Muscle layer of colon (tissue), 2 donors: ENCODE results near the gene RYR2.
"Not testable (repeated sequence)": the region's sequence is repeated elsewhere in the genome, so short reads cannot be mapped to it uniquely, and the experiment has no call there.

Experiments used
- H3K27ac ChIP-seq: one replicate; pipeline ENCODE4 v1.7.0; 2013; ENCODE audit warnings: low read depth, mild to moderate bottlenecking, low read length, moderate library complexity
- H3K27me3 ChIP-seq, 2 donors: one replicate each; pipeline ENCODE4 v1.7.0; 2013; ENCODE audit warnings: low read length in 2 of 2, mild to moderate bottlenecking in 2 of 2; ENCODE audit not compliant: insufficient read depth in 2 of 2, control insufficient read depth in 1 of 2
- H3K36me3 ChIP-seq: one replicate; pipeline ENCODE4 v1.7.0; 2013; ENCODE audit warnings: mild to moderate bottlenecking, low read length; ENCODE audit not compliant: insufficient read depth
- H3K4me1 ChIP-seq: one replicate; pipeline ENCODE4 v1.7.0; 2013; ENCODE audit warnings: mild to moderate bottlenecking, low read length; ENCODE audit not compliant: insufficient read depth
- H3K4me3 ChIP-seq, 2 donors: one replicate each; pipeline ENCODE4 v1.7.0; 2013; ENCODE audit warnings: low read length in 2 of 2, low read depth in 1 of 2, mild to moderate bottlenecking in 1 of 2, moderate library complexity in 1 of 2
- H3K9ac ChIP-seq: one replicate; pipeline ENCODE4 v1.7.0; 2013; ENCODE audit warnings: low read length
- H3K9me3 ChIP-seq: one replicate; pipeline ENCODE4 v1.7.0; 2013; ENCODE audit warnings: mild to moderate bottlenecking, low read length
- donor health status: abdominal sarcoma.
- donor health status: Adenocarcinoma of cecum.

The RYR2 gene

DNA sequence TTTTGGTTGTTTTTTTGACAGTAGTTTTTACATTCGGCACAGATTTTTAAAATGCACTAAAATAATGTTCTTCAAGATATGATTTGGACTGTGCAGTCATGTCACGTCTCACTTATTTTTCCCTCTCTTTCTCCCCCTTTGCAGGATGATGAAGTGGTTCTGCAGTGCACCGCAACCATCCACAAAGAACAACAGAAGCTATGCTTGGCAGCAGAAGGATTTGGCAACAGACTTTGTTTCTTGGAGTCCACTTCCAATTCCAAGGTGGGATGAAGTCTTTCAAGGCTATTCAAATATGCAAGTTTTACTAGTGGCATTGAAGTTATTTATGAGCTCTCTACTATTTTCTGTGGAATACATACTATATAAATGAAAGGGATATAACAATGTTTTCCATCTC, 228.4 kb downstream of the RYR2 start:
- no peak overlapping the region for H3K9ac ChIP-seq
- no peaks in the 10 kb centered on the region for H3K36me3 ChIP-seq
- H3K27ac ChIP-seq = no peak overlapping the region
- no peaks in the 10 kb centered on the region for H3K27me3 ChIP-seq
- no peak overlapping the region for H3K4me3 ChIP-seq
- H3K4me1 ChIP-seq = peaks cover 10% of the 10 kb centered on the region
- no peaks in the 10 kb centered on the region for H3K9me3 ChIP-seq

DNA sequence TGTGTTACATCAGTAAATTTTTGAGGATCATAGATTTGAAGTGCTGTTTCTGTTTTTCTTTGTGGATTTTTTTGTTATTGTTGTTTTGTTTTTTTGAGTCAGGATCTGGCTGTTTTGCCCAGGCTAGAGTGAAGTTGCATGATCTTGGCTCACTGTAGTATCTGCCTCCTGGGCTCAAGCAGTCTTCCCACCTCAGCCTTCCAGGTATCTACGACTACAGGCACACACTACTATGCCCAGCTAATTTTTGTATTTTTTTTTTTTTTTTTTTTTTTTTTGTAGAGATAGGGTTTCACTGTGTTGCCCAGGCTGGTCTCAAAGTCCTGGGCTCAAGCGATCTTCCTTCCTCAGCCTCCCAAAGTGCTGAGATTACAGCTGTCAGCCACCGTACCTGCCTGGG, 236.0 kb downstream of the RYR2 start:
- H3K36me3 ChIP-seq, H3K9ac ChIP-seq, H3K27ac ChIP-seq, H3K4me1 ChIP-seq, H3K27me3 ChIP-seq, H3K9me3 ChIP-seq, H3K4me3 ChIP-seq: not testable (repeated sequence)

DNA sequence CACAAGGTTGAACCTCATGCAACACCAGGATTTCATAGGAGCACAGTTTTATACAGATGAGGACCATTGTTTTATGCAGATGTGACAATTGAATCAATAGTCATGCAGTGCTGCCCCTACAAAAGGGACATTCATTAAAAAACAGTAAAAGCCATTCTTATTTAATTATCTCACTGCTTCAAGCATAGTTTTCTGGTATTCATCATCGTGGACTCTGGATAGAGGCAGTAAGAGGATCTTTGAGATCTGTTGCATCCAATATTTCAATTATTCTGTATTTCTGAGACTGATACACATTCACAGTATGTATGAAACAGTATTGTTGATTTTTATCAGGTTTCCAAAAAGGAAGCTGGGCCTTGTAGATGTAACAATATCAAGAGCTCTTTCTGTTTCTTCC, 237.6 kb downstream of the RYR2 start:
- H3K4me1 ChIP-seq = no peaks in the 10 kb centered on the region
- no peak overlapping the region for H3K9ac ChIP-seq
- no peak overlapping the region for H3K4me3 ChIP-seq
- H3K9me3 ChIP-seq = no peaks in the 10 kb centered on the region
- no peak overlapping the region for H3K27ac ChIP-seq
- H3K27me3 ChIP-seq = no peaks in the 10 kb centered on the region
- H3K36me3 ChIP-seq = no peaks in the 10 kb centered on the region

DNA sequence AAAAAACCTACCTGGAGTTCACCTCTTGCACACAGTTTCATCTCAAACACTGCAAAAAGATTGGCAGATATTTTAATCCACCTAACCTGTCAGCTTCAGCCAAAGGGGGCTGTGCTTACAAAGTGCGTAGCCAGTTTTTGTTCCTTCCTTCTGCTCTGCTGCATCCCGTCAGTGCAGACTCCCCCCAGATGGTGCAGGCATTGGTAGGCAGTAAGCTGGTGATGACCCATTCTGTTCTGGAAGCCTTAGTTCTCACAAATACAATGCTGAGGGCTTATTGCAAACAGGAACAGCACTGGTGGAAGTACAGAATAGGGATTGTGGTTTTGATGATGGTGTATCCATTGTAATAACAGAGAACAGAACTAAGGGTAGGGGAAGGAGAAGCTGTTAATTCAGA, 239.5 kb downstream of the RYR2 start:
- H3K9ac ChIP-seq = no peak overlapping the region
- no peaks in the 10 kb centered on the region for H3K36me3 ChIP-seq
- no peaks in the 10 kb centered on the region for H3K9me3 ChIP-seq
- no peaks in the 10 kb centered on the region for H3K27me3 ChIP-seq
- H3K4me3 ChIP-seq = no peak overlapping the region
- no peaks in the 10 kb centered on the region for H3K4me1 ChIP-seq
- no peak overlapping the region for H3K27ac ChIP-seq

DNA sequence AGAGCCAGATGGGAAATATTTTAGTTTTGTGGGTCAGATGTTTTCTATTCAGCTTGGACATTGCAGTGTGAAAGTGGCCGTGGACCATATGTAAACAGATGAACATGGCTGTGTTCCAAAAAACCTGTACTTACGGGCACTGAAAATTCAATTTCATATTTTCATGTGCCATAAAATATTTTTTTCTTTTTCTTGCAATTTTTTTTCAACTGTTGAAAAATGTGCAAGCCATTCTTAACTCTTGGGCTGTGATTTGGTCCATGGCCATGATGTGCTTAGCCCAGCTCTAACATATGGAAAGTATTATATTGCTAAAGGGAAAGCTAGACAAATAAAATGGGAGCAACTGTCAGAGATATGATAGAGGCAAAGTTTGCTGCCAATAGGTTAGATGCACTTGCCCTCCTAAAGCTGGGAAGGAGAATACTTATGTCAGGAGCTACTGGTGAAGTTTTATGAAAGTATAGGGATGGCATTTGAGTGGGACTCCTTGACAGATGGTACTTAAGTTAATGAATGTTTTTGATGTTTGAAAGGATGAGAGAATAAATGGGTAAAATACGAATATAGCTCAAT, 240.3 kb downstream of the RYR2 start:
- H3K27me3 ChIP-seq = no peaks in the 10 kb centered on the region
- H3K9me3 ChIP-seq = no peaks in the 10 kb centered on the region
- H3K27ac ChIP-seq = no peak overlapping the region
- no peak overlapping the region for H3K4me3 ChIP-seq
- no peaks in the 10 kb centered on the region for H3K4me1 ChIP-seq
- no peaks in the 10 kb centered on the region for H3K36me3 ChIP-seq
- no peak overlapping the region for H3K9ac ChIP-seq

DNA sequence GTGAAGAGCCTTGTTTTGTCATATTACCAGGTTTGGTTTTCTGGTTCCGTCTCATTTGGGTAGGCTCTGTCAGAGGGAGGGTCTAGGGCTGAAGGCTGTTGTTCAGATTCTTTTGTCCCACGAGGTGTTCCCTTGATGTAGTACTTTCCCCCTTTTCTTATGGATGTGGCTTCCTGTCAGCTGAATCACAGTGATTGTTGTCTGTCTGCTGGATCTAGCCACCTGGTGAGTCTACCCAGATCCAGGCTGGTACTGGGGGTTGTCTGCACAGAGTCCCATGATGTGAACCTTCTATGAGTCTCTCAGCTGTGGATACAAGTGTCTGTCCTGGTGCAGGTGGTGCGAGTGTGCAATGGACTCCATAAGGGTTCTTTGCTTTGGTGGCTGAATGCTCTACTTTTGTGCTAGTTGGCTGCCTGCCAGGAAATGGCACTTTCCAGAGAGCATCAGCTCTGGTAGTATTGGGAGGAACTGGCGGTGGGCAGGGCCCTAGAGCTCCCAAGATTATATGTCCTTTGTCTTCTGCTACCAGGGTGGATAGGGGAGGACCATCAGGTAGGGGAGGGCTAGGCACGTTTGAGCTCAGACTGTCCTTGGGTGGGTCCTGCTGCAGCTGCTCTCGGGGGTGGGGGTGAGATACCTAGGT, 246.0 kb downstream of the RYR2 start:
- Histone ChIP-seq H3K4me1 (no peaks in the 10 kb centered on the region), H3K27ac (no peak overlapping the region), H3K36me3 (no peaks in the 10 kb centered on the region), H3K9me3 (no peaks in the 10 kb centered on the region), H3K4me3 (no peak overlapping the region), H3K27me3 (no peaks in the 10 kb centered on the region), H3K9ac (no peak overlapping the region)

DNA sequence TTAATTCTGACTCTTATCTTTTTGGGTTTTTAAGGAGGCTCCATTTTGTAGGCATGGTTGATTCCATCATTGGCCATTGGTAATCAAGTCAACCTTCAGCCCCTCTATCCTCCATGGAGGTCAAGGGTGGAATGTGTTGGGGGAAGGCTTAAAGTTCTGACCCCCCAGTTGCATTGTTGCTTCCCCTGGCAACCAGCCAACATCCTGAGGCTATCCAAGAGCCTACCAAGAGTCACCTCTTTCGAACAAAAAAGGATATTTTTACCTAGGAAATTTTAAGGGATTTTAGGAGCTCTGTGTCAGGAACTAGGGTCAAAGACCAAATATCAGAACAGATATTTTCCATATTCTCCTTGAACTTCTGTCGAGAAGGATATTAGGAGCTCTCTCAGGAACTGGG, 251.8 kb downstream of the RYR2 start:
- no peaks in the 10 kb centered on the region for H3K27me3 ChIP-seq
- H3K9ac ChIP-seq = no peak overlapping the region
- H3K4me1 ChIP-seq = no peaks in the 10 kb centered on the region
- H3K36me3 ChIP-seq = no peaks in the 10 kb centered on the region
- no peak overlapping the region for H3K4me3 ChIP-seq
- H3K9me3 ChIP-seq = no peaks in the 10 kb centered on the region
- H3K27ac ChIP-seq = no peak overlapping the region

DNA sequence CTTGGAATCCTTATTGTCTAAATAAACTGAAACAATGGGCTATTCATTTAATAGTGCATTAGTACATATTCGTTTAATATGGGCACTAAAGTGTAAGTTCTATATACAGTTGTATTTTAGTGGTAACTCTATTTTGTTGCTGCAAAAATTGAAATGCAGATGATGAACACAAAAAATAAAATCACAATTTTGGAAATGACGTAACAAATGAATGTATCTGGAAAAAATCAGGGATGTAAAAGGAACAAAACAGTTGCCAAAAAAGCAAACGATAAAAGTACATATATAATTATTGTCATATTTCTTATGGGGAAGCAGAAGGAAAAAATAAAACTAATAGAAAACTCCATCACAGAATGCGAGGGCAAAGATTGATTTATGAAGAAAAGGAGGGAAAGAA, 254.9 kb downstream of the RYR2 start:
- H3K27ac ChIP-seq = no peak overlapping the region
- H3K4me1 ChIP-seq = no peaks in the 10 kb centered on the region
- H3K9ac ChIP-seq = no peak overlapping the region
- H3K27me3 ChIP-seq = no peaks in the 10 kb centered on the region
- H3K36me3 ChIP-seq = no peaks in the 10 kb centered on the region
- H3K9me3 ChIP-seq = no peaks in the 10 kb centered on the region
- H3K4me3 ChIP-seq = no peak overlapping the region

DNA sequence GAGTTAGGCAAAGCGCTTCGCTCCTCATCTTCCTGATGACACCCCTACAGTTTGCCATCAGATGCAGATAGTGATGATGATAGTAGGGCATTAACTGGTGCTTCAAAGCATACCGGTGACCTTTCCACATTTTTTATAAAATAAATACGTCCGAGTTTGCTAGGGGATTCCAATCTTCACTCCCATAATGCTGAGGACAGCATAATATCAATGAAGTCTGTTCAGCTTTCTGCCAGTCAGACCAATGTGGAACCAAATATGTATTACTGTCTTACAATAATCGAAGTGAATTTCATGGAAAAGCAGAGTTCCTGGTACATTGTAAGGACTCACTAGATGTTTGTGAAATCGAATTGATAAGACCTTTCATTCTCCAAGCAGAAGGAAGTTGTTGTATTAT, 258.7 kb downstream of the RYR2 start:
- no peaks in the 10 kb centered on the region for H3K4me1 ChIP-seq
- no peak overlapping the region for H3K9ac ChIP-seq
- H3K9me3 ChIP-seq = no peaks in the 10 kb centered on the region
- no peaks in the 10 kb centered on the region for H3K36me3 ChIP-seq
- no peak overlapping the region for H3K4me3 ChIP-seq
- H3K27ac ChIP-seq = no peak overlapping the region
- no peaks in the 10 kb centered on the region for H3K27me3 ChIP-seq

DNA sequence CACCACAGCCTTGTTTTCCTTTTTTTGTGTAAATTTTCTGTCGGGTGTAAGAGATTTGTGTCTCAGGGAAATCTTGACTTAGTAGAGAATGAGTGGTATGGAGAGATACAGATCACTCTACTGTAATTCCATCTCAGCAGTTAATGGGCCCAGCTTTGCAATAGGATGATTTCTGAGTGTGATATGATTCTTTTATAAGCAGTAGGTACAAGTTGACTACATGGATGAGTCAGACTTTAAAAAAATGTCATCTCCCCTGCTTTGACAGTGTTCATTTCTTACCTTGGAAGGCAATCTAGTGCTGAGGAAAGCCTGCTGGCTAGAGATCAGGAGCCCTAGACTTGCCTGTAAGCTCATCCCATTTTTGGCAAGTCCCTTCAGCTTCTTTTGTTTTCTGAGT, 261.9 kb downstream of the RYR2 start:
- H3K4me1 ChIP-seq = no peaks in the 10 kb centered on the region
- H3K27me3 ChIP-seq = no peaks in the 10 kb centered on the region
- no peak overlapping the region for H3K27ac ChIP-seq
- H3K9me3 ChIP-seq = no peaks in the 10 kb centered on the region
- no peaks in the 10 kb centered on the region for H3K36me3 ChIP-seq
- no peak overlapping the region for H3K4me3 ChIP-seq
- H3K9ac ChIP-seq = no peak overlapping the region

DNA sequence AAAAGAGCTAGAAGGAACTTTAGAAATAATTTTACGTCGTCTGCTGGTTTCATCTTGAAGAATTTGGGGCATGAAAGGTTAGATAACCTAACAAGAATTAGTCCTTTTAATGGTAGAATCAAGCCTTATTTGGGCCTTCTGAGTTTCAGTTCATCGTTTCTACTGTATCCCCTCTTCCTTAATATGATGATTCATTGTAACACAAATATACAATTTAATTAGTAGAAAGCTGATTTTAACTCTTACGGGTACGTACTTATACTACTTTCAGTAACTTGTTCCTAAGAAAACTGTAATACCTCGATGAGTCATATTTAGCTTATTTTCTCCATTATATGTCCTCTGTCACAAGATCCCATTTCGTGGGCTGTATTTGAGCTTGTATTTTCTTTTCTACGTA, 264.7 kb downstream of the RYR2 start:
- Histone ChIP-seq H3K9ac (no peak overlapping the region), H3K4me3 (no peak overlapping the region), H3K36me3 (no peaks in the 10 kb centered on the region), H3K27me3 (no peaks in the 10 kb centered on the region), H3K4me1 (no peaks in the 10 kb centered on the region), H3K9me3 (no peaks in the 10 kb centered on the region), H3K27ac (no peak overlapping the region)

DNA sequence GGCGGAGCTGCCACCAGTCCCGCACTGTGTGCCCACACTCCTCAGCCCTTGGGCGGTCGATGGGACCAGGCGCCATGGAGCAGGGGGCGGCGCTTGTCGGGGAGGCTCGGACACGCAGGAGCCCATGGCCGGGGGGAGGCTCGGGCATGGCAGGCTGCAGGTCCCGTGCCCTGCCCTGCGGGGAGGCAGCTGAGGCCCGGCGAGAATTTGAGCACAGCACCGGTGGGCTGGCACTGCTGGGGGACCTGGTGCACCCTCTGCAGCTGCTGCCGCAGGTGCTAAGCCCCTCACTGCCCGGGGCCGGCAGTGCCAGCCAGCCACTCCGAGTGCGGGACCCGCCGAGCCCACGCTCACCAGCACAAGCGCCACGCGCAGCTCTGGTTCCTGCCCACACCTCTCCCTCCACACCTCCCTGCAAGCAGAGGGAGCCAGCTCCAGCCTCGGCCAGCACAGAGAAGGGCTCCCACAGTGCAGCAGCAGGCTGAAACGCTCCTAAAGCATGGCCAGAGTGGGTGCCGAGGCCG, 267.7 kb downstream of the RYR2 start:
- no peaks in the 10 kb centered on the region for H3K4me1 ChIP-seq
- no peak overlapping the region for H3K27ac ChIP-seq
- H3K36me3 ChIP-seq = no peaks in the 10 kb centered on the region
- H3K27me3 ChIP-seq = no peaks in the 10 kb centered on the region
- no peaks in the 10 kb centered on the region for H3K9me3 ChIP-seq
- H3K9ac ChIP-seq = no peak overlapping the region
- H3K4me3 ChIP-seq = no peak overlapping the region
